Dermis microvascular lymphatic vessel endothelial cell (primary cell): ENCODE results near the gene FMN2. TPM values are rescaled to one million over a fixed set of nuclear protein-coding genes. Genes with fewer than 3 reads are reported as not detected.
"Not testable (repeated sequence)": the region's sequence is repeated elsewhere in the genome, so short reads cannot be mapped to it uniquely, and the experiment has no call there.

Experiments
- DNase-seq, 2 donors: peaks; one replicate each; pipeline versions ENCODE4 v3.0.0 to v3.0.0-alpha.2; 2010; ENCODE audit warnings: low read depth in 2 of 2
- total RNA-seq: library from RNA; depleted of rRNA; stranded (reverse); fragments of >200 nt; gene quantifications from 2 replicates; pipeline ENCODE4 v1.2.1, GENCODE V29; 2014

FMN2 gene
- total RNA-seq, 1 donor from 2014 or later: not detected

- no peak for DNase-seq
These were observed 47.2 kb downstream of the FMN2 start for GRCh38 chr1:240138867-240139266.

GRCh38 chr1:240139511-240139910 lies 47.8 kb downstream of the FMN2 start:
- no peak for DNase-seq

DNA sequence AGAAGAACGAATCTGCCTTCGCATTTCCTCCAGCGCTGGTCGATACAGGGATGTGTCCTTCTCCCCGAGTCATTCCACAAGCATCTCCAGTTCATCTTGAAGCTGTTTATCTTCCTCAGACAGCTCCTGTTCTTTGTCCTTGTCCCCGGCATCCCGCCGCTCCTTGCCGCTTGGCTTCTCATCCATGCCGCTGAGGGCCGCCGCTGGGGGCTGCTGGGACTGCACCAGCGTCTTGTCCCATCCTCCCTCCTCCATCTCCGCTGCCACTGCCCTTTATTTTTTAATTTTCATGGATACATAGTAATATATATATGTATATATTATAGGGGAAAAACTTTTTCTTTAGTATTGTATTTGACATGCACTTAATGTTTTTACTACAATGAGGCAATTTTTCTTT lies 53.4 kb downstream of the FMN2 start:
- DNase-seq: no peak

- no peak for DNase-seq
These were observed 56.6 kb downstream of the FMN2 start for GRCh38 chr1:240148333-240148732.

DNA sequence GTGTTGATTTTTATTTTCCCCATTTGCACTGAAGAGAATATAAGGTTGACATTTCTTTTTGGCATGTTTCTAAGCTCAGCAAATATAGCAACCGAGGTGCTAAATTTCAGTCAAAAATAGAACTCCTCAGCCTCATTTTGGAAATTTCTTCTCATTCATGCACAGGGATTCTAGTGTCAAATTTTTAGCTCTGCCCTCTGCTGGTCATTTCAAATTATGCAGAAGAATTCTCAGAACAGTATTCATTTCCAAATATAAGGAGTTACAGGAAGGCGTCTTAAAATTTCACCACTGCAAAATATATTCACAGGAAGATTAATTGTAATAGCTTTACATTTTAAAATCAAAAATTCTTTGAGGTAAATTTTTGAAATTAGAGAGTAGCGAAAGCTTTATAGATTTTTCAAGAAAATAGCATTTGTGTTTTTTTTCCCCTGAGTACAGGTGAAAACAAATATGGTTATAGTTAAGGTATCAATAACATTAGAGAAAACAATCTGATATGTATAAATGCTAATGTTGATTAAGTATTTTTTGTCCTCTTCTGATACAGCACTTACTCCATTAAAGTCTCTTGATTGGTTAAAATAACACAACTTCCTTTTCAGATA lies 57.9 kb downstream of the FMN2 start:
- peak; percentile 3 to 29 for DNase-seq

DNA sequence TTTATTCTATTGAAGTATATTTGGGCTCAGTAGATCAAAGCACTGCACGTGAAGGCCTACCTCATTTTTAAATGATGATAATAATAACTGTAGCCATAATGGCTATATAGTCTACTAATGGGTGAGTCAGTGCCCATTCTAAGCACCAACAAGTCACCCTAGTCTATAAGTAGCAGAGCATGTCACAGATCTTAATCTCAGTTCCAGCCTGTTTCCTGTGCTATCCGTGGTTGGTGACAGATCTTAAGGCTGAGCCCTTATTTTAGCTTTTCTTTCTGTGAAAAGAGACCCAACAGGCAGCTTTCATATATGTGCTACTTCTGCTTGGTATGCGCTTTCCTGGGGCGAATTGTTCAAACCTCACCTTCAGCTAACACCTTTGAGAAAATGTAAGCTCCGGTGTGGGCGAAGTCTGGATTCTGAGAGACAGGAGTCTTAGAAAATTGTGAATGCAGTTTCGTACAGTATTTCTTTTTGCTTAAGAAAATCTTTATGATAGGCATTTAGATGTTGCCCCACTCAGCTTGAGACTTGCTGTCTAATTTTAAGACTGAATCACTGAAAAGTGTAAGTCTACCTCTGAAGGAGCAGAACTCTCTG lies 59.6 kb downstream of the FMN2 start:
- DNase-seq: no peak

GRCh38 chr1:240152611-240153297 lies 61.1 kb downstream of the FMN2 start:
- no peak for DNase-seq

DNA sequence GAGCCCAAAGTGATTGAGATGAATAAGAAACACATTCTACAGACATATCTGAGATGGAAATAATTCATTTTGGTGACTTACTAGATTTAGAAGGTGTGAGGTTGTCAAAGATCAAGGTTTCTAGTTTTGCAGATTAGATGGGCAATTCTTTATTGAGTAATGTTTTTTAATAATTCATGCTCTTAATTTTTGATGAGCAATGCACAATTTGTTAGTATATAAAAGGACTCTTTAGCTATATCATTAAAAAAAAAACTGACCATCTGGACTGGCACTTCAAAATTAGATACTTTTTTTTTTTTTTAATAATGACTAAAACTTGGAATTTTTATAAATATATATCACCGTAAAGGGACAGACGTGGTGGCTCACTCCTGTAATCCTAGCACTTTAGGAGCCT lies 63.9 kb downstream of the FMN2 start:
- no peak for DNase-seq

- DNase-seq: no peak
These were observed 73.1 kb downstream of the FMN2 start for GRCh38 chr1:240164742-240165141.

DNA sequence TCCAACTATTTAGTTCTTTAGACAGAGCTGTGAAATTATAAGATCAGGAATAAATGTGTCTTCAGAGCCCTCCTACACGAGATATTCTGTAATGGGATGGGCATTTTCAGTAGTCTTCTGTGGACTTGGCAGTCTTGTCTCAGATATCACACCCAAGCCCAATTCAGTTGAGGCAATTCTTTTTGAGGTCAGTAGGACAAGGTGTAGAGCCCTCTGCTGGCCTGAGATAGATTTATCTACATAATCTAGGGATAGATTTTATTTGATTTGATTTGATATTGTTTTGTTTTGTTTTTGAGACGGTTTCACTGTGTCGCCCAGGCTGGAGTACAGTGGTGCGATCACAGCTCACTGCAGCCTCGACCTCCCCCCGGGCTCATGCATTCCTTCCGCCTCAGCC lies 77.5 kb downstream of the FMN2 start:
- DNase-seq: peak in 1 of 2 donors; percentile 11

DNA sequence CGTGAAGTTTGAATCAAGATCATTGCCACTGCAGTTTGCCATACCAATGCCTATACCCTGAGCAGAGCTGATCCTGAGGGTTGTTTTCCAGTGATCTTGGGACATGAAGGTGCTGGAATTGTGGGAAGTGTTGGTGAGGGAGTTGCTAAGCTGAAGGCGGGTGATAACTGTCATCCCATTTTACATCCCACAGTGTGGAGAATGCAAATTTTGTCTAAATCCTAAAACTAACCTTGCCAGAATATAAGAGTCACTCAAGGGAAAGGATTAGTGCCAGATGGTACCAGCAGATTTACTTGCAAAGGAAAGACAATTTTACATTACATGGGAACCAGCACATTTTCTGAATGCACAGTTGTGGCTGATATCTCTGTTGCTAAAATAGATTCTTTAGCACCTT lies 78.6 kb downstream of the FMN2 start:
- DNase-seq: no peak

DNA sequence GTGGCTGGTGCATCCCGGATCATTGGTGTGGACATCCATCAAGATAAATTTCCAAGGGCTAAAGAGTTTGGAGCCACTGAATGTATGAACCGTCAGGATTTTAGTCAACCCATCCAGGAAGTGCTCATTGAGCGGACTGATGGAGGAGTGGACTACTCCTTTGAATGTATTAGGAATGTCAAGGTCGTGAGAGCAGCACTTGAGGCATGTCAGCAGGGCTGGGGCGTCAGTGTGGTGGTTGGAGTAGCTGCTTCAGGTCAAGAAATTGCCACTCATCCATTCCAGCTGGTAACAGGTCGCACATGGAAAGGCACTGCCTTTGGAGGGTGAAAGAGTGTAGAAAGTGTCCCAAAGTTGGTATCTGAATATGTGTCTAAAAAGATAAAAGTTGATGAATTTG lies 79.1 kb downstream of the FMN2 start:
- DNase-seq: no peak

GRCh38 chr1:240171907-240172306 lies 80.2 kb downstream of the FMN2 start:
- no peak for DNase-seq

GRCh38 chr1:240173836-240174235 lies 82.2 kb downstream of the FMN2 start:
- DNase-seq: no peak

- DNase-seq: no peak
These were observed 83.1 kb downstream of the FMN2 start for GRCh38 chr1:240174734-240175133.

- DNase-seq: no peak
These were observed 86.7 kb downstream of the FMN2 start for GRCh38 chr1:240178366-240178765.

GRCh38 chr1:240184682-240185081 lies 93.0 kb downstream of the FMN2 start:
- not testable (repeated sequence) for DNase-seq

- DNase-seq: no peak
These were observed 96.5 kb downstream of the FMN2 start for GRCh38 chr1:240188139-240188538.

GRCh38 chr1:240189386-240189989 lies 97.8 kb downstream of the FMN2 start:
- peak; percentile 20 to 41 for DNase-seq

GRCh38 chr1:240190881-240191401 lies 99.3 kb downstream of the FMN2 start:
- peak in 1 of 2 donors; percentile 13 for DNase-seq

- no peak for DNase-seq
These were observed 101.2 kb downstream of the FMN2 start for GRCh38 chr1:240192851-240193250.

GRCh38 chr1:240193679-240194078 lies 102.0 kb downstream of the FMN2 start:
- DNase-seq: no peak
